Right lobe of liver (tissue), 6 donors: ENCODE measurements around the gene HOXD10. TPM values are rescaled to one million over a fixed set of nuclear protein-coding genes. Genes with fewer than 3 reads are reported as not detected.

ENCODE experiments used
- ATAC-seq, 4 donors: fragments of 200-7000 bp; cut with Tn5 transposase; one replicate each; pipeline ENCODE4 v1.9.1; 2020; ENCODE audit warnings: mild to moderate bottlenecking in 4 of 4, moderate library complexity in 4 of 4
- DNase-seq, 3 donors: peaks; one replicate each; pipeline ENCODE4 v3.0.0-alpha.2; 2020
- H3K27ac ChIP-seq, 3 donors: fragments of 200-600 bp; one replicate each; pipeline ENCODE4 v1.8.0; 2022
- H3K27me3 ChIP-seq, 2 donors: fragments of 200-600 bp; one replicate each; pipeline ENCODE4 v1.8.0; 2022
- H3K36me3 ChIP-seq, 4 donors: fragments of 200-600 bp; sonication (generic) in 1 of 4; one replicate each; pipeline versions ENCODE4 v1.5.1 to v1.8.0; 2017 to 2022; ENCODE audit warnings: control low read depth in 1 of 4
- H3K4me1 ChIP-seq, 4 donors: fragments of 200-600 bp; sonication (generic) in 1 of 4; one replicate each; pipeline versions ENCODE4 v1.5.1 to v1.8.0; 2017 to 2022; ENCODE audit warnings: control low read depth in 1 of 4
- H3K4me3 ChIP-seq, 3 donors: fragments of 200-600 bp; one replicate each; pipeline ENCODE4 v1.8.0; 2022
- H3K9me3 ChIP-seq, 4 donors: fragments of 200-600 bp; sonication (generic) in 1 of 4; one replicate each; pipeline versions ENCODE4 v1.5.1 to v1.8.0; 2017 to 2022; ENCODE audit warnings: control low read depth in 1 of 4
- POLR2A ChIP-seq: fragments of 450-650 bp; IDR thresholded peaks from one replicate; pipeline ENCODE4 v1.6.1; 2017; ENCODE audit warnings: antibody characterized with exemption, mild to moderate bottlenecking
- WGBS: methylation state at CpG from one replicate; pipeline ENCODE4 v1.1.6; 2018; ENCODE audit warnings: low coverage, low lambda C conversion rate; ENCODE audit not compliant: insufficient coverage; ENCODE audit errors: missing lambda C conversion rate; 5-methylcytosine and 5-hydroxymethylcytosine counted together
- intact Hi-C, 2 donors: fragments of 100-400 bp; cut with DNase I; formaldehyde crosslinking; loops; one replicate each; pipeline versions ENCODE4 v1.11.2 to v1.14.1; 2022
- total RNA-seq, 6 experiments: library from RNA; depleted of rRNA in 2 of 6; stranded (reverse); fragments of >200 nt in 2 of 6; fragmentation: NEBNext Ultra II Directional in 3 of 6; extraction: Animal tissue kit (Norgen Biotek cat#: 25700) in 3 of 6; gene quantifications; one replicate each; pipeline versions ENCODE4 v1.1.0 to v1.2.4, GENCODE V29; 2016 to 2023
- TF ChIP-seq, protein P1 (sequence below), 4 donors: fragments of 200-600 bp in 3 of 4; fragments of 450-650 bp in 1 of 4; IDR thresholded peaks; one replicate each; pipeline versions ENCODE4 v1.5.1 to v1.8.0; 2016 to 2022; ENCODE audit warnings: antibody characterized with exemption in 4 of 4, mild to moderate bottlenecking in 2 of 4
- donor health status: DM: no; HTN: yes; CAD: no.
- donor health status: DM: no; HTN: no; CAD: no.
- donor health status: DM: no; HTN: no; CAD: no.
- donor health status: DM: no; HTN: yes; CAD: no.
- donor health status: DM: no; HTN: yes; CAD: no.

The HOXD10 gene
- total RNA-seq, 6 experiments from 2014 or later, result not detected

GRCh38 chr2:176158186-176158591, 41.6 kb downstream of the HOXD10 start:
- Histone ChIP-seq H3K36me3 (no peaks in the 10 kb centered on the region), H3K9me3 (no peaks in the 10 kb centered on the region), H3K27me3 (peaks cover 0 to 70% of the 10 kb centered on the region in 2 donors), H3K27ac (no peak overlapping the region), H3K4me1 (peaks cover 0 to 20% (median 0%) of the 10 kb centered on the region in 4 donors), H3K4me3 (no peak overlapping the region)
- WGBS, result 6% methylated on average over 21 of the region's 22 CpGs
- TF ChIP-seq, protein P1, sequence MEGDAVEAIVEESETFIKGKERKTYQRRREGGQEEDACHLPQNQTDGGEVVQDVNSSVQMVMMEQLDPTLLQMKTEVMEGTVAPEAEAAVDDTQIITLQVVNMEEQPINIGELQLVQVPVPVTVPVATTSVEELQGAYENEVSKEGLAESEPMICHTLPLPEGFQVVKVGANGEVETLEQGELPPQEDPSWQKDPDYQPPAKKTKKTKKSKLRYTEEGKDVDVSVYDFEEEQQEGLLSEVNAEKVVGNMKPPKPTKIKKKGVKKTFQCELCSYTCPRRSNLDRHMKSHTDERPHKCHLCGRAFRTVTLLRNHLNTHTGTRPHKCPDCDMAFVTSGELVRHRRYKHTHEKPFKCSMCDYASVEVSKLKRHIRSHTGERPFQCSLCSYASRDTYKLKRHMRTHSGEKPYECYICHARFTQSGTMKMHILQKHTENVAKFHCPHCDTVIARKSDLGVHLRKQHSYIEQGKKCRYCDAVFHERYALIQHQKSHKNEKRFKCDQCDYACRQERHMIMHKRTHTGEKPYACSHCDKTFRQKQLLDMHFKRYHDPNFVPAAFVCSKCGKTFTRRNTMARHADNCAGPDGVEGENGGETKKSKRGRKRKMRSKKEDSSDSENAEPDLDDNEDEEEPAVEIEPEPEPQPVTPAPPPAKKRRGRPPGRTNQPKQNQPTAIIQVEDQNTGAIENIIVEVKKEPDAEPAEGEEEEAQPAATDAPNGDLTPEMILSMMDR (IDR thresholded peaks at IDR 0.05), result no peak
- TF ChIP-seq POLR2A, result no peak
- intact Hi-C loops, result no loop called here
- no peak for ATAC-seq
- DNase-seq, result no peak

DNA sequence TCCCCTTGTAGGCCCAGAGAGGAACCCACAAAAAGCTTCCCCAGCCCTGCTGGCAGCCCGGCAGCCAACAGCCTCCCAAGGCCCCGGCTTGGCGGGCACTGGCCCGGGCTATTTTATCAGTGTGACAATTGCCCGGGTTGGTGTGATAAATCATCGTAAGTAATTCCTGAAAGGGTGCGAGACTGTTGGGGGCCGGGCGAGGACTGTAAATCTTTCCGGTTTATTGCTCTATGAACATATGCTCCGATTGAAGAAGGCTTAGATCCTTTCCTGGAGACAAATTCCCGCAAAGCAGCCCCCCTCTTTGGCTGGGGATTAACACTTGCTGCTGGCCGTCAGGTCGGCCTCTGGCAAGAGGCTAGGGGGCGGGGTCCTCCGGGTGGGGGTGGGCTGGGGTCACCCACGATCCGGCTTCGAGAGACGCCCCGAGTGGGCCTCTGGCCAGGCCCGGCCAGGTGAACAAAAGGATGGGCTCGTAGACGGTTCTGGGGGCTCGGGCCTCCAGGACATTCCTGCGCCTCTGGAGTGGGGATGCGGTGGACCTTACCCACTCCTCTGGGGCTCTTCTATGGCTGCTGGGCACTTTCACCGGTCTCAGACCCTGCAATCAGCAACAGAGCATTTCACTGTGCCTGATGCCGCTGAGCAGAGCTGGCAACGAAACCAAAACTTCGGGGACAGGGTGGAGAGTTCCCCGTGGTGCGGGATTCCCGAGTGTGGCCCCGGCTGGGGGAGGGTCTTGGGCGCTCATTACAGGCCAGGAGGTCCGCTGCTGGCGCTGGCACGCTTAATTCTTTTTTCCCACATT, 42.5 kb downstream of the HOXD10 start:
- intact Hi-C loops, result no loop called here
- DNase-seq (no peak), ATAC-seq (no peak)
- H3K27me3 ChIP-seq, result peaks cover 0 to 70% of the 10 kb centered on the region in 2 donors
- no peak for TF ChIP-seq POLR2A
- TF ChIP-seq, protein P1 (IDR thresholded peaks at IDR 0.05), result no peak
- no peak overlapping the region for H3K4me3 ChIP-seq
- peaks cover 0 to 20% (median 0%) of the 10 kb centered on the region in 4 donors for H3K4me1 ChIP-seq
- H3K27ac ChIP-seq, result no peak overlapping the region
- no peaks in the 10 kb centered on the region for H3K9me3 ChIP-seq
- 3% methylated on average over 22 of the region's 39 CpGs for WGBS
- no peaks in the 10 kb centered on the region for H3K36me3 ChIP-seq

DNA sequence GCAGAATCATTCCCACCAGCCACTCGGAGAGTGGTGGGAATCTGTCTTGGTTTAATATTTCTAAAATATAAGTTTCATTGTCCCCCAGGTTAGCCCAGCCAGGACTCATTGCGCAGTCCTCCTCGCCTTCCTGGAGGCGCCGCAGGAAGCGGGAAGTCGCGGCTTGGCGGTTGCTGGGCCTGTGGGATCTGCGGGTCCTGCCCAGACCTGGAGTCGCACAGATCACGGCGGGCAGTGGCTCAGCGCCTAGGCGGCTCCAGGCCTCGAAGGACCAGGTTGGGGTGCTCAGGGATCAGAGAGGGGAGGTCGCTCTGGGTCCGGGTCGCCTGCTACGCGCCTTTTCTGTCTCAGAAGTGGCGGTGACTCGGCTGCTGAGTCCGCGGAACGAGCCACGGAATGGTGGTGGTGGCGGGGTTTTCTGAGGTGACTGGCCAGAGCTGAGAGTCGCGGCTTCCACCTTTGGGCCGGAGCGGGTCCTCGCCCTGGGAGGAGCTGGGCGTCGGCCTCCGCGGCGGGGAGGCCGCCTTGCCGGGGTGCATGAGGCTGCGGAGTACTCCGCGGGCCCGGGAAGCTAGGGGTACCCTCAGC, 43.2 kb downstream of the HOXD10 start:
- 5% methylated on average over 21 of the region's 44 CpGs for WGBS
- no peak for DNase-seq
- TF ChIP-seq, protein P1 (IDR thresholded peaks at IDR 0.05), result no peak
- TF ChIP-seq POLR2A, result no peak
- no peak overlapping the region for H3K4me3 ChIP-seq
- ATAC-seq, result peak in 2 of 4 donors; percentile 10 to 35
- intact Hi-C loops, result no loop called here
- H3K9me3 ChIP-seq, result no peaks in the 10 kb centered on the region
- no peaks in the 10 kb centered on the region for H3K36me3 ChIP-seq
- no peak overlapping the region for H3K27ac ChIP-seq
- peaks cover 0 to 20% (median 0%) of the 10 kb centered on the region in 4 donors for H3K4me1 ChIP-seq
- H3K27me3 ChIP-seq, result peaks cover 0 to 73% of the 10 kb centered on the region in 2 donors

DNA sequence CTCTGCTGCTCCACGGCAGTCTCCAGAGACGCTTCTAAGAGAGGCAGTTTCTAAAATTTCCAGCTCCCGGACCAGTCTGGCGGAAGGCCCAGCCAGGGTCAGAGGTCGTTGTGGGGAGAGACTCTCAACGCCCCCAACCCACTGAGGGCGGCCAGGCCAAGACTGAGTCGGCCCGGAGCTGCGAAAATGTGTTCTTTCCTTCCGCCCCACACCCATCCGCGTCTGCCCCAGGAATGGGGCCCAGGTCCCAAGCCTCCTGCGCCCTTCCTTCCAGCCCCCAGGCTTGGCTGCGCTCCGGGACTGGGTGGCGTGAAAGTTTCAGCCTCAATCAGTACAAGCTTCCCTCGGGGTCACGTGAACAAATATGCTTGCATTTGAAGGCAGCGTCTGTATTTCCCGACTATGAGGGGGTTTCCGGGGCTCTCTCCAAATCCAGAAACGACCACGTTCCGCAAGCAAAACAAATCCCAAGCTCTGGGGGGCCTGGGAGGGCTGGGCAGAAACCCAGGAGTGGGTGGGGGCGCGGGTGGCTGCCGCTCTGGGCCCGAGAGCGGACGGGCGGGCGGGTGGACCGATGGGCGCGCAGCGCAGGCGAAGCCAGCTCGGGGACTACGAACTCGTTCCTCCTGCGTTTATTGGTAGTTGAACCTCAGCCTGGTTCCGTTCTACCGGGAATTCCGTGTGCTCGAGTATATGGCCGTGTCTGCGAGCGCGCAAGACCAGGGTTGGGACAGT, 43.8 kb downstream of the HOXD10 start:
- Histone ChIP-seq H3K4me1 (peaks cover 0 to 20% (median 0%) of the 10 kb centered on the region in 4 donors), H3K27me3 (peaks cover 5 to 80% of the 10 kb centered on the region in 2 donors), H3K4me3 (no peak overlapping the region), H3K36me3 (no peaks in the 10 kb centered on the region), H3K27ac (no peak overlapping the region), H3K9me3 (no peaks in the 10 kb centered on the region)
- no peak for TF ChIP-seq POLR2A
- TF ChIP-seq, protein P1 (IDR thresholded peaks at IDR 0.05), result no peak
- WGBS, result 13% methylated on average over 19 of the region's 50 CpGs
- intact Hi-C loops, result no loop called here
- no peak for ATAC-seq
- no peak for DNase-seq
